ENCODE results near the gene GCNT2.
"Not testable (repeated sequence)": the region's sequence is repeated elsewhere in the genome, so short reads cannot be mapped to it uniquely, and the experiment has no call there.

Gene GCNT2

DNA sequence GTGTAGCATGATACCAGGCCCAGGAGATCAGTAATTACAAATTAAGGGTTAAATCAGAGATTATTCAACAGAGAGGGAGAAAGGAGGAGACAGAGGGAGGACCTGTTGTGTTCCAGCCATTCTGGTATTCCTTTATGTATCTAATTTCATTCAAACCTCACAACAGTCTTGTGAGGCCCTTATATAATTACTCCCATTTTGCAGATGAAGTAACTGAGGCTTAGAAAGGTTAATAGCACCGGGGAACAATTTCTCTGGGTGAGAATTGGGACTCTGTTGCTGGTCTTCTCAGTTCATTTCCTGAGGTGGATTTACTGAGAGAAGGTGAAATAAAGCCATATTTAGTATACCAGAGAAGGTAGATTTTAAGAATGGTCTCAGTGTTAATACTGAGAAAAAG is 106.6 kb downstream of the GCNT2 start:
- no peak overlapping the region for H3K4me3 ChIP-seq (ENCODE audit: low read depth, low read length)
- no peak for DNase-seq (ENCODE audit: low read depth)

DNA sequence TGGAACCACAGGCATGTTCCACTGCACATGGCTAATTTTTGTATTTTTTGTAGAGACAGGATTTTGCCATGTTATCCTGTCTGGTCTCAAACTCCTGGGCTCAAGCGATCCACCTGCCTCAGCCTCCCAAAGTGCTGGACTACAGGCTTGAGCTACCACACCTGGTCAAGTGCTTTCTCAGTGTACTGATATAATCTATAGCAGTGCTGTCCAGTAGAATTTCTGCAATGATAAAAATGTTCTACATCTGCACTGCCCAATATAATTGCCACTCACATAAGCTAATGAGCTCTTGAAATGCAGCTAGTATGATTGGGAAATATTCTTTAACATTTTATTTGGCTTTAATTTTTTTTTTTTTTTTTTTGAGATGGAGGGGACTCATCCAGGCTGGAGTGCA is 109.0 kb downstream of the GCNT2 start:
- no peak overlapping the region for H3K4me3 ChIP-seq (ENCODE audit: low read depth, low read length)
- DNase-seq (ENCODE audit: low read depth), result no peak

GRCh38 chr6:10633216-10633615 is 112.1 kb downstream of the GCNT2 start:
- no peak overlapping the region for H3K4me3 ChIP-seq (ENCODE audit: low read depth, low read length)
- peak; percentile 52 for DNase-seq (ENCODE audit: low read depth)

- no peak for DNase-seq (ENCODE audit: low read depth)
- no peak overlapping the region for H3K4me3 ChIP-seq (ENCODE audit: low read depth, low read length)
These were observed 119.3 kb downstream of the GCNT2 start for GRCh38 chr6:10640412-10640811.

GRCh38 chr6:10641528-10641927 is 120.4 kb downstream of the GCNT2 start:
- no peak overlapping the region for H3K4me3 ChIP-seq (ENCODE audit: low read depth, low read length)
- no peak for DNase-seq (ENCODE audit: low read depth)

- DNase-seq (ENCODE audit: low read depth), result no peak
- no peak overlapping the region for H3K4me3 ChIP-seq (ENCODE audit: low read depth, low read length)
These were observed 122.1 kb downstream of the GCNT2 start for GRCh38 chr6:10643201-10643651.

- DNase-seq (ENCODE audit: low read depth), result no peak
- no peak overlapping the region for H3K4me3 ChIP-seq (ENCODE audit: low read depth, low read length)
These were observed 123.1 kb downstream of the GCNT2 start for GRCh38 chr6:10644225-10644624.

GRCh38 chr6:10655508-10656055 is 134.4 kb downstream of the GCNT2 start:
- no peak for DNase-seq (ENCODE audit: low read depth)

DNA sequence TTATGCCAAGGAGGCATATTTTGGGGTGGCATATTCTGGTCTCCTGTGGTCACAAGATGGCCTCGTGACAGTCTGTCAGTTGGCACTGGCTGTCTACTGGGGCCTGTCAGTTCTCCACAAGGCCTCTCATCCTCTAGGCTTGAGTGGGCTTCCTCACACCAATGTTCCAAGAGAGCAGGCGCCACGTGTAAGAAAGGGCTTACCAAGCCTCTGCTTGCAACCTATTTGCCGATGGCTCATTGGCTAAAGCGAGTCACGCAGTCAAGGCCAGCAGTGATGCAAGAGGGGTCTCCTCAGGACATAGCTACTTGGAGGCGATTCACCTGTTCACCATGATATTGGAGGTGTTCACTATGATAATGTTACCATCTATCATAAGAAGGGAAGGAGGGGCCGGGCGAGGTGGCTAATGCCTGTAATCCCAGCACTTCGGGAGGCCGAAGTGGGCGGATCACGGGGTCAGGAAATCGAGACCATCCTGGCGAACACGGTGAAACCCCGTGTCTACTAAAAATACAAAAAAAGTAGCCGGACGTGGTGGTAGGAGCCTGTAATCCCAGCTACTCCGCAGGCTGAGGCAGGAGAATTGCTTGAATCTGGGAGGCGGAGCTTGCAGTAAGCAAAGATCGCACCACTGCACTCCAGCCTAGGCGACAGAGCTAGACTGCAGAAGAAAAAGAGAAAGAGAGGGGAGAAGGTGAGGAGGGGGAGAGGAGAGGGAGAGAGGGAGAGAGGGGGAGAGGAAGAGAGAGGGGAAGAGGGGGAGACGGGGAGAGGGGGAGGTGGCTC is 138.0 kb downstream of the GCNT2 start:
- peak overlapping the region; percentile 24 for H3K4me3 ChIP-seq (ENCODE audit: low read depth, low read length)
- DNase-seq (ENCODE audit: low read depth), result no peak

More at GRCh38 chr6:10655508-10656055, 134.4 kb downstream of the GCNT2 start:
- H3K4me3 ChIP-seq (ENCODE audit: low read depth, low read length), result no peak overlapping the region

GRCh38 chr6:10659699-10660348 is 138.7 kb downstream of the GCNT2 start:
- no peak for DNase-seq (ENCODE audit: low read depth)

GRCh38 chr6:10660431-10661191 is 139.5 kb downstream of the GCNT2 start:
- not testable (repeated sequence) for DNase-seq (ENCODE audit: low read depth); H3K4me3 ChIP-seq (ENCODE audit: low read depth, low read length)

More at GRCh38 chr6:10659699-10660348, 138.7 kb downstream of the GCNT2 start:
- H3K4me3 ChIP-seq (ENCODE audit: low read depth, low read length), result peak overlapping the region; percentile 24

GRCh38 chr6:10662207-10662606 is 141.1 kb downstream of the GCNT2 start:
- DNase-seq (ENCODE audit: low read depth), result no peak
- H3K4me3 ChIP-seq (ENCODE audit: low read depth, low read length), result no peak overlapping the region

GRCh38 chr6:10662742-10663141 is 141.6 kb downstream of the GCNT2 start:
- DNase-seq (ENCODE audit: low read depth), result no peak
- H3K4me3 ChIP-seq (ENCODE audit: low read depth, low read length), result no peak overlapping the region

GRCh38 chr6:10665595-10665994 is 144.4 kb downstream of the GCNT2 start:
- H3K4me3 ChIP-seq (ENCODE audit: low read depth, low read length); DNase-seq (ENCODE audit: low read depth): not testable (repeated sequence)

DNA sequence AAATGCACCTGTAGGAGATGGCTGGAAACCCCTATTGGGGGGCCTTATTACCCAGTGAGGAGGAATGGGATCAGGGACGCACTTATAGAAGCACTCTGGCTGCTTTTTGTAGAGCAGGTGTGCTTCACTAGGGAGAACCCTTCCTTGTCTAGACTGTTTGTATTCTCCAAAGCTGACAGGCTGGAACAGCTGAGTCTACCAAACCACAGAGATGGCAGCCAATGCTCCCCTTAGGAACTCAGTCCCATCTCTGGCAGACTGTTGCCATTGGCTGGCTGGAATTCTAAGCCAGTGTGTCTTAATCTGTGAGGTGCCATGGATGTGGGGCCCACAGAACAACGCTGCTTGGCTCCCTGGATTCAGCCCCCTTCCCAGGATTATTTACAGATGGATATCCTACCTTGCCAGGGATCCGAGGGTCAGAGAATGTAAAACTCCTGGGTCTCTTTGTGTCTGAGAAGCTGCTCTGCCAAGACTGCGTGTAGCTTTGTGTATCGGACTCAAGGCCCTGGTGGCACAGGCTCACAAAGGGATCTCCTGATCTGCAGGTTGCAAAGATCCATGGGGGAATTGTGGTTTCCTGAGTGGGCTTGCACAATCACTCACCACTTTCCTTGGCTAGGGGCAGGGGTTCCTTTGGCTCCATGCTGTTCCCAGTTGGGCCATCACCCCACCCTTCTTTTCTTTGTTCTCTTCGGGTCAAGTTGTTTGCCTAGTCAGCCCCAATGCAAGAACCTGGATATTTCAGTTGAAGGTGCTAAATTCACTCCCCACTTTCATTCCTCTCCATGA is 147.2 kb downstream of the GCNT2 start:
- H3K4me3 ChIP-seq (ENCODE audit: low read depth, low read length), result no peak overlapping the region
- DNase-seq (ENCODE audit: low read depth), result no peak

GRCh38 chr6:10676403-10676802 is 155.3 kb downstream of the GCNT2 start:
- DNase-seq (ENCODE audit: low read depth), result no peak
- H3K4me3 ChIP-seq (ENCODE audit: low read depth, low read length), result no peak overlapping the region

DNA sequence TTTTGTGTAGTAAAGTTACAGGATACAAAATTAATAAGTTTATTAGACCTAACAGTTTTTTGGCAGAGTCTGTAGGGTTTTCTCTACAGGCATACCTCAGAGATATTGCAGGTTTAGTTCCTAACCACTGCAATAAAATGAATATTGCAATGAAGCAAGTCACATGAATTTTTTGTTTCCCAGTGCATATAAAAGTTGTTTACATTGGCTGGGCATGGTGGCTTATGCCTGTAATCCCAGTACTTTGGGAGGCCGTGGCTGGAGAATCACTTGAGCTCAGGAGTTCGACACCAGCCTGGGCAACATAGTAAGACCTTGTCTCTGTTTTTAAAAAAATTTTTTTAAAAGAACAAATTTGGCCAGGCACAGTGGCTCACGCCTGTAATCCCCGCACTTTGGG is 157.3 kb downstream of the GCNT2 start:
- no peak for DNase-seq (ENCODE audit: low read depth)

More for the DNA sequence above, 157.3 kb downstream of the GCNT2 start:
- no peak overlapping the region for H3K4me3 ChIP-seq (ENCODE audit: low read depth, low read length)
